Uterus (tissue), 2 donors: ENCODE measurements around the gene NFXL1.

ENCODE experiments used
- CTCF ChIP-seq, 4 experiments: fragments of 200-600 bp in 2 of 4; fragments of 450-650 bp in 2 of 4; sonication (generic) in 2 of 4; IDR thresholded peaks; one replicate each; pipeline ENCODE4 v1.5.1; 2016 to 2019; ENCODE audit warnings: antibody characterized with exemption in 4 of 4, mild to moderate bottlenecking in 2 of 4, moderate library complexity in 1 of 4
- POLR2A ChIP-seq, 2 donors: fragments of 450-650 bp; IDR thresholded peaks; one replicate each; pipeline ENCODE4 v1.6.1; 2016; ENCODE audit warnings: antibody characterized with exemption in 2 of 2, mild to moderate bottlenecking in 1 of 2, moderate library complexity in 1 of 2

- TF ChIP-seq CTCF (IDR thresholded peaks at IDR 0.05) (no peak), POLR2A (IDR thresholded peaks at IDR 0.05) (no peak)
These were observed 37.4 kb downstream of the NFXL1 start for GRCh38 chr4:47876784-47877546.
